Fibroblast of pulmonary artery (primary cell): ENCODE data around the gene NEUROG2.

Source experiments
- DNase-seq: peaks from one replicate; pipeline ENCODE4 v3.0.0-alpha.2; 2010; ENCODE audit warnings: low read depth
- H3K4me3 ChIP-seq: replicated peaks from 2 replicates; pipeline ENCODE4 v1.5.1; 2011; ENCODE audit warnings: low read depth, mild to moderate bottlenecking, control low read depth, low read length, moderate library complexity
- CTCF ChIP-seq: IDR thresholded peaks from 2 replicates; pipeline ENCODE4 v1.5.1; 2011; ENCODE audit warnings: mild to moderate bottlenecking, control low read depth, low read length, inconsistent platforms; ENCODE audit errors: missing control alignments

NEUROG2 gene

GRCh38 chr4:112516471-112517066, 589 bp upstream of the NEUROG2 start:
- no peak overlapping the region for H3K4me3 ChIP-seq
- DNase-seq = no peak
- no peak for TF ChIP-seq CTCF

DNA sequence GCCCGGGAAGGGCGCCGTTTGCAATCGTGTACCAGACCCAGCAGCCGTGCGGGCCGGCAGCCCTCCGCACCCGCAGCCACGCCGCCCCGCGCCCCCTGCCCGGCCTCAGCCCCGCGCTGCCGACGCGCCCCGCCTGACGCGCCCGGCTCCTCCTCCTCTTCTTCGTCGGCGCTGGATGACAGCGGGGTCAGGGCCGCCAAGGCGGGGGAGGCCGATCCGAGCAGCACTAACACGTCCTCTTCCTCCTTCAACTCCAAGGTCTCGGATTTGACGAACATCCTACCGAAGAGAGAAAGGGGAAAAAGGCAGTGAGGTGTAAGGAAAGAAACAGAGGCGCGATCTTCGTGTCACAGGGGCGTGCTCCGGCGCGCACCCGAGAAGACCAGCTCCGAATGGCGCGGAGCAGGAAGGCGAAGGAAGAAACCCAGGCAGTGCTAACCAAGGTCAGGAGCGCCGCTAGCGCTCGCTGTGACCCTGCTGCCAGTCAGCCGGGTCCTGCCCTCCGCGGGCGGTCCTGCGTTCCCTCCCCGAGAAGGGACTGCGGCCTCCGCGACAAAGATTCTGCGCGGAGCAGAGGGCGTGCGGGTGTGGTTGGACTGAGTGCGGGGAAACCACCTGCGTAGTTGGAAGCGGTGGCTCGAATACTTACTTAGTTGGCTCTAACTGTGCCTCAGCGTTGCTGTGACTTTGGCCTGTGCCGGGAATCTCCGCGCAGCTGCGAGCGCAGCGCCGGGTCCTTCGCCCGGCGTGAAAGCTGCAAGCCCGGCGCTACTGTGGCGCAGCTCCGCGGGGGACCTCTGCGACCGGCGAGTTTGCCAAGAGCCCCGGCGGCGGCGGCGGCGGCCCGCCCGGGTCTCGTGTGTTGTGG, 548 bp downstream of the NEUROG2 start:
- H3K4me3 ChIP-seq = peak overlapping the region; percentile 50
- DNase-seq = peak; percentile 33

GRCh38 chr4:112514647-112515197, 1.3 kb downstream of the NEUROG2 start:
- H3K4me3 ChIP-seq = peak overlapping the region; percentile 12
- DNase-seq = no peak
- TF ChIP-seq CTCF = no peak

More for the DNA sequence above, 548 bp downstream of the NEUROG2 start:
- TF ChIP-seq CTCF = no peak

DNA sequence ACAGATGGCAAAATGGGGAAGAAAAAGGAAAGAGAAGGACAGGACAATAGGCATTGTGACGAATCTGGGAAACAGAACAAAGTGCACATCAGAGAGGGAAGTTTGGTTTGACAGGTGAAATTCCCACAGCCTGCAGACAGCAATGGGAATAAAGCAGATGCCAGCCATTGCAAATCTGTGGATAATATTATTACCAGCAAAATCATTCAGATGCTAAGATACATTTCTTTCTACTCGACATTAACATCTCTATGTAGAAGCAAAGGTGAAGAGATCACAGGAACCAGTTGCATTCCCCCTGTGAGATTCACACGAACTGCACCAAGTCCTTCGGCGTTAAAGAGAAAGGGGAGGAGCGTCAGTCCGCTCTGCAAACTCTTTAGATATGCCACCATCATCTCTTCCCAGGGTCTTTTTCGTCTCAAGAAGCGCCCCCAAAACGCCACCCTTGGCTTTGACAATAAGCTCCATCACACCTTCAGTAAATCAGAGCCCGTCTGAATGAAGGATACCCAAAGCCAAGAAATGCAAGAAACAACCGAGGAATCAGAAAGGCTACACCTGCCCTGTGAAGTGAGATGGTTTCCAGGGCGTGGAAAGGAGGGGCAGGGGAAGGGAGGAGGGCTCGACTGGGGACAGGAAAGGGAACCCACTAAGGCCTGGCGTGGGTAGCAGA, 1.9 kb downstream of the NEUROG2 start:
- H3K4me3 ChIP-seq = no peak overlapping the region
- DNase-seq = no peak
- TF ChIP-seq CTCF = no peak

- no peak for TF ChIP-seq CTCF
- H3K4me3 ChIP-seq = no peak overlapping the region
- no peak for DNase-seq
These were observed 4.2 kb downstream of the NEUROG2 start for GRCh38 chr4:112511803-112512118.

DNA sequence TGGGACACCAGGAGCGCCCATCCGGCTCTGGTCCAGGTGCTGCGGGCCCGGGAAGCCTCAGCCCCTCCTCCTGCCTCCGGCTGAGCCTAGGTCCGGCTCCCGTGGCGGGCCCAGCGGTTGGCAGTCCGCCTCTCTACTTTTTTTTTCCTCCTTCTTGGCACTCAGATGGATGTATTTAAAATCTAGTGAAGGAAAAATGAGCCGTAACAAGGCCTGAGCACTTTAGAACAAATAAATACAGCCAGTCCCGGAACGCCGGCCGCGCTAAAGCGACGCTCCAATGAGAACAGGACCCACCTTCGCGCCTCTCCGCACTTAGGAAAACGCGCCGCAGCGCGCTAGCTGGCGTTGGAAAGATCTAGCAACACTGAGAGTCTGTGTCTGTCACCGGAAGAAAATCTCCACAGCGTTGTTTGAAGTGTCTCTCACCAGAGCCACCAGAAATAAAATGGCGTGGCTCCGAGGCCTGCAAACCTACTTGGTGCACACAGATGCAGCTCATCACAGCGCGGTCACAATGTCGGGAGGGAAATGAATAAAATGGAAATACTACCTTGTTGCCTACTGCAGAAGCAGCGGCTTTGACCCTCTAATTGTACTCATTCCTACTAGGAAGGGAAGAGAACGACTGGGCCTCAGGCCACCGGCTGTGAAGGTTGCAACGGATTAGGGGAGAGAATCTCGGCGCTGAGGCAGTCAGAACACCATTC, 4.7 kb downstream of the NEUROG2 start:
- TF ChIP-seq CTCF = no peak
- no peak for DNase-seq
- H3K4me3 ChIP-seq = no peak overlapping the region
